ENCODE measurements around the gene MPPED2.
A peak's percentile ranks its signal among the peaks of the same experiment; 100 is the strongest.

MPPED2 gene

GRCh38 chr11:30465623-30466022, 120.5 kb downstream of the MPPED2 start:
- no peaks in the 10 kb centered on the region for H3K9me3 Mint-ChIP-seq
- no peaks in the 10 kb centered on the region for H3K4me1 Mint-ChIP-seq
- H3K4me3 Mint-ChIP-seq = no peak overlapping the region
- no peaks in the 10 kb centered on the region for H3K36me3 Mint-ChIP-seq
- ATAC-seq = peak; percentile 53
- no peaks in the 10 kb centered on the region for H3K27me3 Mint-ChIP-seq
- no peak overlapping the region for H3K27ac Mint-ChIP-seq

- Mint-ChIP-seq H3K4me3 (no peak overlapping the region), H3K4me1 (no peaks in the 10 kb centered on the region), H3K36me3 (no peaks in the 10 kb centered on the region), H3K9me3 (no peaks in the 10 kb centered on the region), H3K27ac (no peak overlapping the region), H3K27me3 (no peaks in the 10 kb centered on the region)
- no peak for ATAC-seq
These were observed 121.0 kb downstream of the MPPED2 start for GRCh38 chr11:30465192-30465591.

GRCh38 chr11:30463266-30463665, 122.9 kb downstream of the MPPED2 start:
- no peak for ATAC-seq
- no peak overlapping the region for H3K4me3 Mint-ChIP-seq
- no peaks in the 10 kb centered on the region for H3K27me3 Mint-ChIP-seq
- H3K27ac Mint-ChIP-seq = no peak overlapping the region
- no peaks in the 10 kb centered on the region for H3K9me3 Mint-ChIP-seq
- no peaks in the 10 kb centered on the region for H3K4me1 Mint-ChIP-seq
- H3K36me3 Mint-ChIP-seq = no peaks in the 10 kb centered on the region

GRCh38 chr11:30462421-30462820, 123.7 kb downstream of the MPPED2 start:
- no peaks in the 10 kb centered on the region for H3K27me3 Mint-ChIP-seq

GRCh38 chr11:30459821-30460220, 126.3 kb downstream of the MPPED2 start:
- ATAC-seq = no peak
- Mint-ChIP-seq H3K4me3 (no peak overlapping the region), H3K27ac (no peak overlapping the region), H3K27me3 (no peaks in the 10 kb centered on the region), H3K4me1 (no peaks in the 10 kb centered on the region), H3K36me3 (no peaks in the 10 kb centered on the region), H3K9me3 (no peaks in the 10 kb centered on the region)

More at GRCh38 chr11:30462421-30462820, 123.7 kb downstream of the MPPED2 start:
- Mint-ChIP-seq H3K4me1 (no peaks in the 10 kb centered on the region), H3K27ac (no peak overlapping the region), H3K9me3 (no peaks in the 10 kb centered on the region), H3K4me3 (no peak overlapping the region), H3K36me3 (no peaks in the 10 kb centered on the region)
- ATAC-seq = no peak

GRCh38 chr11:30459306-30459705, 126.8 kb downstream of the MPPED2 start:
- no peak for ATAC-seq
- H3K27ac Mint-ChIP-seq = no peak overlapping the region
- no peaks in the 10 kb centered on the region for H3K4me1 Mint-ChIP-seq

GRCh38 chr11:30458541-30458940, 127.6 kb downstream of the MPPED2 start:
- H3K4me3 Mint-ChIP-seq = no peak overlapping the region
- H3K36me3 Mint-ChIP-seq = no peaks in the 10 kb centered on the region
- no peaks in the 10 kb centered on the region for H3K4me1 Mint-ChIP-seq
- no peak for ATAC-seq
- H3K27ac Mint-ChIP-seq = no peak overlapping the region
- H3K27me3 Mint-ChIP-seq = no peaks in the 10 kb centered on the region
- no peaks in the 10 kb centered on the region for H3K9me3 Mint-ChIP-seq

More at GRCh38 chr11:30459306-30459705, 126.8 kb downstream of the MPPED2 start:
- H3K36me3 Mint-ChIP-seq = no peaks in the 10 kb centered on the region
- no peaks in the 10 kb centered on the region for H3K27me3 Mint-ChIP-seq
- no peak overlapping the region for H3K4me3 Mint-ChIP-seq
- H3K9me3 Mint-ChIP-seq = no peaks in the 10 kb centered on the region

- ATAC-seq = no peak
- Mint-ChIP-seq H3K27ac (no peak overlapping the region), H3K4me1 (no peaks in the 10 kb centered on the region), H3K27me3 (no peaks in the 10 kb centered on the region), H3K36me3 (no peaks in the 10 kb centered on the region), H3K4me3 (no peak overlapping the region), H3K9me3 (no peaks in the 10 kb centered on the region)
These were observed 129.1 kb downstream of the MPPED2 start for GRCh38 chr11:30457087-30457486.

GRCh38 chr11:30455025-30455424, 131.1 kb downstream of the MPPED2 start:
- H3K4me1 Mint-ChIP-seq = no peaks in the 10 kb centered on the region
- no peaks in the 10 kb centered on the region for H3K9me3 Mint-ChIP-seq
- no peak overlapping the region for H3K4me3 Mint-ChIP-seq
- no peak for ATAC-seq
- H3K27ac Mint-ChIP-seq = no peak overlapping the region
- no peaks in the 10 kb centered on the region for H3K27me3 Mint-ChIP-seq
- H3K36me3 Mint-ChIP-seq = no peaks in the 10 kb centered on the region

GRCh38 chr11:30454541-30454940, 131.6 kb downstream of the MPPED2 start:
- no peak for ATAC-seq
- Mint-ChIP-seq H3K27me3 (no peaks in the 10 kb centered on the region), H3K9me3 (no peaks in the 10 kb centered on the region), H3K4me3 (no peak overlapping the region), H3K27ac (no peak overlapping the region), H3K36me3 (no peaks in the 10 kb centered on the region), H3K4me1 (no peaks in the 10 kb centered on the region)

- Mint-ChIP-seq H3K9me3 (no peaks in the 10 kb centered on the region), H3K27ac (no peak overlapping the region), H3K27me3 (peaks cover 3% of the 10 kb centered on the region), H3K36me3 (no peaks in the 10 kb centered on the region), H3K4me1 (no peaks in the 10 kb centered on the region), H3K4me3 (no peak overlapping the region)
- ATAC-seq = no peak
These were observed 132.0 kb downstream of the MPPED2 start for GRCh38 chr11:30454111-30454510.

GRCh38 chr11:30453705-30454104, 132.4 kb downstream of the MPPED2 start:
- Mint-ChIP-seq H3K36me3 (no peaks in the 10 kb centered on the region), H3K27me3 (peaks cover 7% of the 10 kb centered on the region), H3K4me3 (no peak overlapping the region)

GRCh38 chr11:30452842-30453241, 133.3 kb downstream of the MPPED2 start:
- H3K4me1 Mint-ChIP-seq = no peaks in the 10 kb centered on the region

More at GRCh38 chr11:30453705-30454104, 132.4 kb downstream of the MPPED2 start:
- no peak for ATAC-seq
- H3K4me1 Mint-ChIP-seq = no peaks in the 10 kb centered on the region
- H3K27ac Mint-ChIP-seq = no peak overlapping the region
- no peaks in the 10 kb centered on the region for H3K9me3 Mint-ChIP-seq

GRCh38 chr11:30452114-30452513, 134.0 kb downstream of the MPPED2 start:
- no peak overlapping the region for H3K4me3 Mint-ChIP-seq
- no peak overlapping the region for H3K27ac Mint-ChIP-seq
- no peak for ATAC-seq
- no peaks in the 10 kb centered on the region for H3K36me3 Mint-ChIP-seq
- no peaks in the 10 kb centered on the region for H3K9me3 Mint-ChIP-seq
- H3K27me3 Mint-ChIP-seq = peaks cover 8% of the 10 kb centered on the region
- no peaks in the 10 kb centered on the region for H3K4me1 Mint-ChIP-seq

More at GRCh38 chr11:30452842-30453241, 133.3 kb downstream of the MPPED2 start:
- H3K27ac Mint-ChIP-seq = no peak overlapping the region
- no peak for ATAC-seq
- H3K36me3 Mint-ChIP-seq = no peaks in the 10 kb centered on the region
- H3K27me3 Mint-ChIP-seq = peaks cover 8% of the 10 kb centered on the region
- H3K9me3 Mint-ChIP-seq = no peaks in the 10 kb centered on the region
- no peak overlapping the region for H3K4me3 Mint-ChIP-seq

GRCh38 chr11:30451626-30452025, 134.5 kb downstream of the MPPED2 start:
- H3K4me1 Mint-ChIP-seq = no peaks in the 10 kb centered on the region
- H3K4me3 Mint-ChIP-seq = no peak overlapping the region
- no peak overlapping the region for H3K27ac Mint-ChIP-seq
- H3K9me3 Mint-ChIP-seq = no peaks in the 10 kb centered on the region
- H3K27me3 Mint-ChIP-seq = peaks cover 8% of the 10 kb centered on the region
- no peak for ATAC-seq
- H3K36me3 Mint-ChIP-seq = no peaks in the 10 kb centered on the region

- Mint-ChIP-seq H3K27me3 (peaks cover 8% of the 10 kb centered on the region), H3K4me1 (no peaks in the 10 kb centered on the region), H3K4me3 (no peak overlapping the region), H3K27ac (no peak overlapping the region), H3K36me3 (no peaks in the 10 kb centered on the region), H3K9me3 (no peaks in the 10 kb centered on the region)
- ATAC-seq = no peak
These were observed 135.0 kb downstream of the MPPED2 start for GRCh38 chr11:30451167-30451566.

Data from stimulated activated memory B cell treated with anti-CD40 and anti-IgM and Interleukin-4, amounts not matched to agents 10 μg/mL and 1 μg/mL and 100 μg/mL, for 72 hours (primary cell).